HG02588 (cell line): ENCODE measurements around the gene NOTCH4.
"Not testable (repeated sequence)": the region's sequence is repeated elsewhere in the genome, so short reads cannot be mapped to it uniquely, and the experiment has no call there.

Experiments
- ATAC-seq: cut with Tn5 transposase; IDR thresholded peaks from one replicate; pipeline ENCODE4 v1.9.1; 2021; ENCODE audit warnings: mild to moderate bottlenecking, moderate library complexity; ENCODE audit not compliant: unreplicated experiment

NOTCH4 gene

GRCh38 chr6:32223258-32224235 lies at the start of gene NOTCH4:
TSS of gene NOTCH4 (minus strand) at chr6:32224067. CDS start at chr6:32223928, 139 bp downstream.
- no peak for ATAC-seq

DNA sequence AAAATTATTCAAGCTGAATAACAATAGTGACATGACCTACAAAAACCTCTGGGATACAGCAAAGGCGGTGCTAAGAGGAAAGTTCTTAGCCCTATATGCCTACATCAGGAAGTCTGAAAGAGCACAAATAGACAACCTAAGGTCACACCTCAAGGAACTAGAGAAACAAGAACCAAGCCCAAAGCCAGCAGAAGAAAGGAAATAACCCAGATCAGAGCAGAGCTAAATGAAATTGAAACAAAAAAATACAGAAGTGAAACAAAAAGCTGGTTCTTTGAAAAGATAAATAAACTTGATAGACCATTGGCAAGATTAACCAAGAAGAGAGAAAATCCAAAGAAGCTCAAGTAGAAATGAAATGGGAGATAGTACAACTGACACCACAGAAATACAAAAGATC lies 47.6 kb upstream of the NOTCH4 start:
- no peak for ATAC-seq

- ATAC-seq: not testable (repeated sequence)
These were observed 44.6 kb upstream of the NOTCH4 start for GRCh38 chr6:32268459-32268858.

GRCh38 chr6:32267035-32267434 lies 43.2 kb upstream of the NOTCH4 start:
- ATAC-seq: no peak

GRCh38 chr6:32257262-32257661 lies 33.4 kb upstream of the NOTCH4 start:
- ATAC-seq: not testable (repeated sequence)

DNA sequence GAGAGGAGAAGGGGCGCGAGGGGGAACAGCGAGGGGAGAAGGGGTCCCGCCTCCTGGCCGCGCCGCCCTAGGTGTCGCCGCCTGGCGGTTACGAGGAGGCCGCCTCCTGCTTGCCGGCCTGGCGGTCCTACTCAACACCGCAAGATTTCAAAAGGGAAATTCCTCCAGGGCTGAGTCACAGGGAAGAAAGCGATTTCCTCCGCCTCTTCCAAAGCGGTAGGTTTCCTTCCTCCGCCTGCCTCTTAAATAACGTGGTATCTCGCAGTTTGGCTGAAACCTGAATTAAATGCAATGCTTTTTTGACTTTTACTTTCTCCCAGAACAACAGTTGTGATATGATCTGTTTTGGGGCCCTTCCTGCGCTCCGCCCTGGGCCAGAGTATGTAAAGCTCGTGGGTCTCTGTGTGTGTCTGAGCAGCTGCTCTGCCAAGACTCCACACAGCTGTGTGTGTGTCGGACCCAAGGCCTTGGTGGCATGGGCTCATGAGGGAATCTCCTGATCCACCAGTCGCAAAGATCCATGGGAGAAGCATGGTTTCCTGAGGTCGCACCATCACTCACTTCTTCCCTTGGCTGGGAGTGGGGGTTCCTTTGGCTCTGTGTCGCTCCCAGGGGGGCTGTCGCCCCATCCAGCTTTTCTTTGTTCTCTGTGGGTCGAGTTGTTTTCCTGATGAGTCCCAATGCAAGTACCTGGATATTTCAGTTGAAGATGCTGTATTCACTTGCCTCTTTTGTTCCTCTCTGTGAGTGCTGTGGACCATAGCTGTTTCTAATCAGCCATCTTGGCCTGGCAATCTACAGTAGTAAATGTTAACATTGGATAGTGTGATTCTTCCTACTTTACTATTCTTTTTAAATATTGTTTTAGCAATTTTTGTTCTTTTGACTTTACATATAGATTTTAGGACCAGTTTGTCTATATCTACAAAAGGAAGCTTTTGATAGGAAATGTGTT lies 31.6 kb upstream of the NOTCH4 start:
- no peak for ATAC-seq

DNA sequence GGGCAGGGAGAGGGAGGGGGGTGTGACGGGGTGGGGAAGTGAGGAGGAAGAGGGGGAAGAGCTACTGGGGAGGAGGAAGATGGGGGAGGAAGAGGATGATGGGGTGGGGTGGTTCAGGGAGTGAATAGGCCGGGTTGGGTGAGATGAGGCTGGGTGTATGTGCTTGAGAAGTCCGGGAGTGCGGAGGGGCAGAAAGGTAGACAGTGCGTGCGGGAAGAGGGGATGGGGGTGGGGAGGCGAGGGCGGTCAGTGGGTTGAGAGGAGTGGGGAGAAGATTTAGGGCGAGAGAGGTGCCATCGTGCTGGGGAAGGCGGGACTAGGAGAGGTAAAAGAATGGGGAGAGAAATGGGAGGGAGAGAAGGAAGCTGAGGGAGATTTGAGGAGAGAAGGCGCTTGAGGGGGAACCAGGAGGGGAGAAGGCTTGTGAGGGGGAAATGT lies 30.9 kb upstream of the NOTCH4 start:
- ATAC-seq: no peak

DNA sequence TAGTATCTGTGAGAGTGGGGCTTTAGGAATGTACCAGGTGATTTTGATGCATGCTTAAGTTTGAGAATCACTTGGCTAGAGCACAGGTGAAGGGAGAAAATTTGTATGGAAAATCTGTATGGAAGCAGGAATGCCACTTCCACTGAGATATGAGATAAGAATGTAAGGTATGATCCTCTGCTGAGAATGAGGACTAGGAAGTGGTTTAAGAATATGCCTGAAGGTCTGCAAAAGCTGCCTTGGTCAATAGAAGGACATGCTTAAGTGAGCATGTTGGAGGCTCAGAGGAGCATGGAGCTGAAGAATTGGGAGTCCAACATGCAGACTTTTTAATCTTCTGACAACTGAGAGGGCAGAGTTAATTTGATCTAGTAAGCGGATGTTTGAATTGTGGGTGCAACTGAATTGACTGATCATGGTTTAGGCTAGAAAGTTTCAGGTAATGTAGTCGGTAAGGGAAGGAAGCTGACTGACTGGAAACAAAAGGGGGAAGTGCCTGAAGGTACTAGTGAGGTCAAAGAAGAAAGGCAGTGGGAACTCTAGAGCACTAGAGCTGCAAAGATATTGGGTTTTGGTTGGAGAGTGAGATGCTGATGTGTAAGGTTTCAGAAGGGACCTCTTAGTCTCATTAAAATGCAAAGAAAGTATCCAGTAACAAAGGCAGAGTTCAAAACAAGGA lies 28.6 kb upstream of the NOTCH4 start:
- no peak for ATAC-seq

- ATAC-seq: no peak
These were observed 25.4 kb upstream of the NOTCH4 start for GRCh38 chr6:32249262-32249661.

DNA sequence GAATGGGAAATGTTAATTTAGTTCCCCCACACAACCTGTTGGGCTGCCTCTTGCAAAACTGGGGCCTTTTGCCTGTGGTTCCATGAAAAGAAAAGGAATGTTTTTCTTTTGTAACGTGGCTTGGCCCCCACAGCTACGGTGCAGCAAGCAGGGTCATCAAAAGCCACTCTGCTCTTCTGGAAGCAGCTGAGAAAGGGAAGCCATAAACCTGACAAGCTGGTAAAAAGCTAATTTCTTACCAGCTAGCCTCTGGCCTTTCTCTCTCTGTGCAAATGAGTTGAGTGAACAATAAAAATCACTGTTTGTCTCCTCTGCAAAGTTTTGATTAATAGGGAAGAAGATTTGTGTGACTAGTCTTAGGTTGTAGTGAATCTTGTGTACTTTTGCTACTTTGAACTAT lies 23.5 kb upstream of the NOTCH4 start:
- ATAC-seq: no peak

DNA sequence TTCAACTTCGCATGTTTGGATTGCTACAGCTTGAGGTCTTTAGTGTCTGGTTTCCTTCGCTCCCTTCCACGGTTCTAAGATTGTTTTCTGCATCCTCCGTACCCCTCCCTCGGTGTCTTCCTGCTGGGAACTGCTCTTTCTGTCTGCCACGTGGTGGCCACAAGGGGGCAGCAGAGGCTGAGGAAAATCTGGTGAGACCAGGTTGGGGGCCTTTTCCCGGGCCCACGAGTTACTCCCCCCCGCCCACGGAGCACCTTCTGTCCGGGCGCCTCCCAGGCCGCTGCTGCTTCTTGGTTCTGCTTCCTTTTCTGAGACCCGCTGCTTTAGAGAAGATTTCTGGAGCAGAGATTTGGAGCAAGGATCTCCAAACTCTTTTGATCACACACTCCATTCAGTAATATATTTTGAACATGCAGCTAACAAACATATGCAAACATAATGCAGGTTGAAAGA lies 21.1 kb upstream of the NOTCH4 start:
- no peak for ATAC-seq

- no peak for ATAC-seq
These were observed 20.4 kb upstream of the NOTCH4 start for GRCh38 chr6:32244270-32244669.

DNA sequence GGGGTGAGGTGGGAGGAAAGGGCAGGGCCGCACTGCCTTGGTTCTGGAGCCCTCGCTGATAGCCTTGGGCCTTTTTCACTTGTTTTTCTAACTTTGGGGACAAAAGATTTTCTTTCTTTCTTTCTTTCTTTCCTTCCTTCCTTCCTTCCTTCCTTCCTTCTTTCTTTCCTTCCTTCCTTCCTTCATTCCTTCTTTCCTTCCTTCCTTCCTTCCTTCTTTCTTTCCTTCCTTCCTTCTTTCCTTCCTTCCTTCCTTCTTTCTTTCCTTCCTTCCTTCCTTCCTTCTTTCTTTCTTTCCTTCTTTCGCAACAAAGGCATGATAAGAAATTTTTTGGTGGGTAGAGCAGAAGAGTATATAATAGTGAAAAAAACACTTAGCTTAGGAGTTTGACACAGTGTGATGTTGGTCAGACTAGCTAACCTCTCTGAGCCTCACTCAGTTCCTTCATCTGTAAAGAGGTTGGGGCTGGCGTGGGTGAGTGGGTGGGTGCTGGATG lies 18.5 kb upstream of the NOTCH4 start:
- not testable (repeated sequence) for ATAC-seq

GRCh38 chr6:32240686-32241085 lies 16.8 kb upstream of the NOTCH4 start:
- no peak for ATAC-seq

DNA sequence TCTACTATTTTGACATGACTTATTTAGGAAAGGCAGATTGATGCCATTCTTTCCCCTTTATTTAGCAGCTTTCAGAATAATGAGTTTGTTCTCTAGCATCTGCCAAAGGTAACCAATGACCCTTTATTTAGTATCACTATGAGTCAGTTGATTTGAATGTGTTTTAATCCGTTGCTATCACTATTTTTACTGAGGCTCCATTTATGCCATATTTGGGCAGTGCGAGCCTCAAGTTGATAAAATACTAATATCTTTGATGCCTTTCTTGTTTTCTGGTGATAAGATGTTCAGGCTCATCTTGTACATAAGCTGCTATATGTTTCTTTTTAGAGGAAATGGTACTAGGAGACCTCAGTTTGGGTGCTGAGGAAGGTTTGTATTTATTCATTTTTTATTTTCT lies 15.6 kb upstream of the NOTCH4 start:
- ATAC-seq: no peak

DNA sequence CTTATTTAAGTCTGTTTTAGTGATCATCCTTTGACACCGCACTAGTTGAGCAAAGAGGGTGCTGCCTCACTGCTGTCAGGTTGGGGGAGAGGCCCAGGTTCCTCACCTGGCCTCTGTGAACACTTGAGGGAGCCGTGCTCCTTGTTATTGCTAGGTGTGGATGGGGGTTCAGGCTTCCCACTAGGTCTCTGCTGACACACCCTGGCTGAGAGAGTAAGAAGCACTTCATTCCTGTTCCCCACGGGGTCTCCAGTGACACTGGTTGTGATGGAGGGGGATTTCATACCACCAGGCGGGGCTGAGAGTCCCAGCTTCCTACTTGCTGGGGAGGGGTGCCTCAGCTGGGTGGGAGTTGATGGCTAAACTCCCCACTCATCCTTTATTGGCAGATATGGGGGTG lies 11.1 kb upstream of the NOTCH4 start:
- ATAC-seq: no peak

DNA sequence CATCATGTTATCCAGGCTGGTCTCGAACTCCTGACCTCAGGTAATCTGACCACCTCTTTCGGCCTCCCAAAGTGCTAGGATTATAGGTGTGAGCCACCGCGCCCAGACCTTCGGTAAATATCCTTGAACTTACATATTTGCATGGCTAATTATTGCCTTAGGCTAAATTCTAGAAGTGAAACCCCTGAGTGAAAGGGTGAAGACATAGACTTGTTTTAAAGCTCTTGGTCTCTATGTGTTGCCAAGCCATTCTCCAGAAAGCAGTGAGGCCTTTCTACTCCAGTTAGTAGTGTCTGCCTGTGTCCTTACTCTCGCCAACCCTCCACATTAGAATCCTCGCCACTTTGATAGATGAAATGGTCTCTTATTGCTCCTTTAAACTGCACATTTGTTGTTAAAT lies 2.6 kb upstream of the NOTCH4 start:
- no peak for ATAC-seq

- no peak for ATAC-seq
These were observed 829 bp upstream of the NOTCH4 start for GRCh38 chr6:32224696-32225095.

- no peak for ATAC-seq
These were observed 1.3 kb downstream of the NOTCH4 start for GRCh38 chr6:32222333-32223230.

DNA sequence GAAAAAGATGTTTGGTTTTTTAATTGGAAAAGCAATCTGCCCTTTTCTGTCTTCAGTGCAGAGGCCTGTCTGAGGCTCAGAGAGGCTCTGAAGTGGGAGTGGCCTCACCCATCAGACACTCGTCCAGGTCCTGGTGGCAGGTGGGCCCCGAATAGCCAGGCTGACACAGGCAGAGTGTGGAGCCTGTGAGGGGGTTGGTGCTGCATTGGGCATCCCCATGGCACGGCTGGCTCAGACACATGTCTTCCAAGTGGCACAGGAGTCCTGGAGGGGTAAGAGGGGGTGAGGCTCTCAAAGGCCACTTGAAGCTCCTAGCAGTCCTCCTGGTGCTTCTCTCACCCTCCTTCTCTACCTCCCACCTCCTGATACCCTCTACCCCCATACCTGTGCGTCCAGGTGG lies 3.8 kb downstream of the NOTCH4 start:
- no peak for ATAC-seq
